HEK293 (cell line): ENCODE measurements around the gene PARP8.
"Not testable (repeated sequence)": the region's sequence is repeated elsewhere in the genome, so short reads cannot be mapped to it uniquely, and the experiment has no call there.

Experiments
- CTCF ChIA-PET: fragments of 350-600 bp; formaldehyde crosslinking; extraction: SDS; loops from one replicate; lab custom pipeline; 2021; ENCODE audit warnings: antibody characterized with exemption; lab: Yijun Ruan, JAX
- POLR2A ChIA-PET: fragments of 300-600 bp; formaldehyde crosslinking; extraction: SDS; loops from one replicate; lab custom pipeline; 2020; ENCODE audit warnings: antibody characterized with exemption, inconsistent platforms; lab: Yijun Ruan, JAX
- H3K27ac ChIP-seq: fragments of 200-500 bp; sonication (Bioruptor generic); 2 replicates; pipeline ENCODE4 v1.5.1; 2014; ENCODE audit warnings: low read depth, low read length, control low read depth, inconsistent platforms; ENCODE audit errors: extremely low read depth
- H3K36me3 ChIP-seq, 2 experiments: fragments of 200-500 bp in 1 of 2; sonication (Bioruptor generic) in 1 of 2; 1 replicate in 1 of 2; 2 replicates in 1 of 2; pipeline ENCODE4 v1.5.1; 2014 to 2017; ENCODE audit warnings: inconsistent platforms in 2 of 2, low read length in 2 of 2; ENCODE audit not compliant: control insufficient read depth in 2 of 2, insufficient read depth in 1 of 2
- H3K4me1 ChIP-seq: fragments of 200-500 bp; sonication (Bioruptor generic); 2 replicates; pipeline ENCODE4 v1.5.1; 2014; ENCODE audit warnings: mild to moderate bottlenecking, low read length, inconsistent platforms; ENCODE audit not compliant: control insufficient read depth, insufficient read depth
- H3K4me3 ChIP-seq: 2 replicates; pipeline ENCODE4 v1.5.1; 2011; ENCODE audit warnings: low read depth, mild to moderate bottlenecking, control low read depth, low read length, moderate library complexity
- H3K9me3 ChIP-seq: fragments of 200-500 bp; sonication (Bioruptor generic); 2 replicates; pipeline ENCODE4 v1.5.1; 2014; ENCODE audit warnings: low read depth, low read length, inconsistent platforms; ENCODE audit not compliant: control insufficient read depth, insufficient read depth
- KLF10 ChIP-seq: fragments of 450-650 bp; IDR thresholded peaks from 2 replicates; pipeline ENCODE4 v1.5.1; 2018; ENCODE audit warnings: missing biosample characterization, mild to moderate bottlenecking, missing genetic modification characterization
- PRDM2 ChIP-seq: fragments of 450-650 bp; formaldehyde crosslinking; IDR thresholded peaks from 2 replicates; pipeline ENCODE4 v1.5.1; 2016; ENCODE audit warnings: missing biosample characterization, missing genetic modification characterization, borderline replicate concordance
- SCRT2 ChIP-seq: fragments of 450-650 bp; formaldehyde crosslinking; IDR thresholded peaks from 2 replicates; pipeline ENCODE4 v1.5.1; 2016; ENCODE audit warnings: missing biosample characterization, missing genetic modification characterization
- ZBTB1 ChIP-seq: fragments of 450-650 bp; formaldehyde crosslinking; IDR thresholded peaks from 2 replicates; pipeline ENCODE4 v1.5.1; 2016; ENCODE audit warnings: missing biosample characterization, missing genetic modification characterization
- ZBTB21 ChIP-seq: fragments of 450-650 bp; formaldehyde crosslinking; IDR thresholded peaks from 2 replicates; pipeline ENCODE4 v1.5.1; 2017; ENCODE audit warnings: missing biosample characterization, missing genetic modification characterization
- ZNF174 ChIP-seq: fragments of 450-650 bp; formaldehyde crosslinking; IDR thresholded peaks from 2 replicates; pipeline ENCODE4 v1.5.0; 2017; ENCODE audit warnings: missing biosample characterization, mild to moderate bottlenecking, missing genetic modification characterization
- ZNF23 ChIP-seq: fragments of 450-650 bp; formaldehyde crosslinking; IDR thresholded peaks from 2 replicates; pipeline ENCODE4 v1.5.1; 2016; ENCODE audit warnings: missing biosample characterization, missing genetic modification characterization, borderline replicate concordance
- ZNF274 ChIP-seq, 2 experiments: fragments of 200-500 bp in 1 of 2; fragments of 450-650 bp in 1 of 2; sonication (Bioruptor generic) in 1 of 2; formaldehyde crosslinking in 1 of 2; IDR thresholded peaks; 2 replicates each; pipeline versions ENCODE4 v1.5.1 to v1.6.1; 2014 to 2016; ENCODE audit warnings: borderline replicate concordance in 1 of 2, inconsistent platforms in 1 of 2, low read length in 1 of 2, missing biosample characterization in 1 of 2, missing genetic modification characterization in 1 of 2
- ZNF335 ChIP-seq: fragments of 450-650 bp; formaldehyde crosslinking; conservative IDR thresholded peaks from 2 replicates; pipeline ENCODE4 v1.5.1; 2016; ENCODE audit warnings: missing biosample characterization, missing genetic modification characterization
- ZNF391 ChIP-seq: fragments of 450-650 bp; formaldehyde crosslinking; IDR thresholded peaks from 2 replicates; pipeline ENCODE4 v1.5.1; 2016; ENCODE audit warnings: low read depth, missing biosample characterization, missing genetic modification characterization, borderline replicate concordance
- ZNF423 ChIP-seq: fragments of 450-650 bp; formaldehyde crosslinking; IDR thresholded peaks from 2 replicates; pipeline ENCODE4 v1.5.1; 2016; ENCODE audit warnings: missing biosample characterization, missing genetic modification characterization
- ZNF433 ChIP-seq: fragments of 450-650 bp; formaldehyde crosslinking; IDR thresholded peaks from 2 replicates; pipeline ENCODE4 v1.5.1; 2016; ENCODE audit warnings: missing biosample characterization, missing genetic modification characterization, low read depth
- ZNF488 ChIP-seq: fragments of 450-650 bp; formaldehyde crosslinking; IDR thresholded peaks from 2 replicates; pipeline ENCODE4 v1.5.1; 2016; ENCODE audit warnings: missing biosample characterization, missing genetic modification characterization
- ZNF692 ChIP-seq: fragments of 450-650 bp; formaldehyde crosslinking; IDR thresholded peaks from 2 replicates; pipeline ENCODE4 v1.5.1; 2016; ENCODE audit warnings: missing biosample characterization, missing genetic modification characterization

The PARP8 gene

GRCh38 chr5:50668636-50669035 lies 2.2 kb downstream of the PARP8 start:
- Histone ChIP-seq H3K4me1 (peaks cover 24% of the 10 kb centered on the region), H3K4me3 (peak overlapping the region; percentile 96)
- POLR2A ChIA-PET, H3K9me3 ChIP-seq, H3K27ac ChIP-seq, H3K36me3 ChIP-seq: not testable (repeated sequence)
- CTCF ChIA-PET: interaction anchor here (0.6 kb wide), 1 partner anchor 121 kb away, joined by 3 read pairs; no protein-coding TSS in a partner anchor
- TF ChIP-seq SCRT2 (tag by site-specific recombination): peak; percentile 59

GRCh38 chr5:50672663-50673062 lies 6.2 kb downstream of the PARP8 start:
- POLR2A ChIA-PET: no interaction called here
- Histone ChIP-seq H3K4me1 (peaks cover 33% of the 10 kb centered on the region), H3K9me3 (no peaks in the 10 kb centered on the region), H3K36me3 (no peaks in the 10 kb centered on the region), H3K4me3 (no peak overlapping the region), H3K27ac (no peak overlapping the region)
- CTCF ChIA-PET: no interaction called here
- no peak for TF ChIP-seq ZBTB21 (tag by site-specific recombination)
- TF ChIP-seq ZNF174: no peak
- TF ChIP-seq ZNF274 (IDR thresholded peaks at IDR 0.05; ENCODE audit: low read length): no peak
- no peak for TF ChIP-seq ZNF274 (tag by site-specific recombination; IDR thresholded peaks at IDR 0.05; ENCODE audit: borderline replicate concordance)
- no peak for TF ChIP-seq ZNF23 (tag by site-specific recombination)
- TF ChIP-seq ZBTB1 (tag by site-specific recombination): no peak
- TF ChIP-seq ZNF423: no peak
- no peak for TF ChIP-seq ZNF488 (tag by site-specific recombination)
- no peak for TF ChIP-seq ZNF433 (tag by site-specific recombination)
- TF ChIP-seq PRDM2 (tag by site-specific recombination): no peak
- TF ChIP-seq ZNF335 (tag by site-specific recombination): no peak
- no peak for TF ChIP-seq KLF10 (tag by site-specific recombination)
- no peak for TF ChIP-seq ZNF692 (tag by site-specific recombination)
- no peak for TF ChIP-seq ZNF391 (tag by site-specific recombination)
